HG02840 (cell line): Measurements from ENCODE around the gene TEAD1.

ENCODE experiments used
- ATAC-seq: cut with Tn5 transposase; IDR thresholded peaks from one replicate; pipeline ENCODE4 v1.9.1; 2021; ENCODE audit warnings: mild to moderate bottlenecking, moderate library complexity, moderate number of reproducible peaks; ENCODE audit not compliant: unreplicated experiment, low FRiP score

TEAD1 gene

DNA sequence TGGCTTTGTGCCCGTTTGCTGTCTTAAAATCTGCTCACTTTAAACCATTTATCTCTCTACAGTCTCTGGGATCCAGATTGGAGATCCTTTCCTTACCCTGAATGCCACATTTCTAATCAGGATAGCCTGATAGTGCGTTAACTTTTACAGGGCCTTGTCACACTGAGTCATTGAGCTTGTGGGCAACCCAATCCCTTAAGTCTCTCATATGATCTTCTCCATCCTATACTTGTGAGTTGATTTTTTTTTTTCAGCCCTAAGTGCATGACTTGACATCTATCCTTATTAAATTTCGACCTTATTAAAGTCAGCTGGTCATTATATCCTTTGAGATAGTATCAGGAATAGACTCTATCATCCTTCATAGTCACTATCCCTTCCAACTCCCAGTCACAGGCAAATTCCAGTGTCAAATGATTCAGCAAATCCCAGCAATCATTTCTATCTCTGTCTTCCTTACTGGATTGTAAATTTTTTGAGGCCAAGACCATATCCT lies 57.7 kb downstream of the TEAD1 start:
- no peak for ATAC-seq

GRCh38 chr11:12733091-12733490 lies 58.9 kb downstream of the TEAD1 start:
- ATAC-seq = no peak

DNA sequence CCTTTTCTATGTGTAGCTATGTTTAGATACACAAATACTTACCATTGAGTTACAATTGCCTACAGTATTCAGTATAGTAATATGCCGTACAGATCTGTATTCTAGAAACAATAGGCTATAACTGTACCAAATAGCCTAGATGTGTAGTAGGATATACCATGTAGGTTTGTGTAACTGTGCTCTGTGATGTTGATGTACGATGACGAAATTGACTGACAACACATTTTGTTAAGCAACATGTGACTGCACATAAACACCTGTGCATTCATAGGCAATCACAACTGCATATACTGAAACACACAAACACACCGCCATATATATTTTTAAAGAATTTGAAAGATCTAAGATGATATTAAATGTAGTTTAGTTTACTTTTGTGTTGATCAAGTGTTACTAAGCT lies 60.4 kb downstream of the TEAD1 start:
- no peak for ATAC-seq

- ATAC-seq = no peak
Observed at GRCh38 chr11:12735262-12735661, 61.0 kb downstream of the TEAD1 start.

GRCh38 chr11:12737024-12737423 lies 62.8 kb downstream of the TEAD1 start:
- ATAC-seq = no peak

DNA sequence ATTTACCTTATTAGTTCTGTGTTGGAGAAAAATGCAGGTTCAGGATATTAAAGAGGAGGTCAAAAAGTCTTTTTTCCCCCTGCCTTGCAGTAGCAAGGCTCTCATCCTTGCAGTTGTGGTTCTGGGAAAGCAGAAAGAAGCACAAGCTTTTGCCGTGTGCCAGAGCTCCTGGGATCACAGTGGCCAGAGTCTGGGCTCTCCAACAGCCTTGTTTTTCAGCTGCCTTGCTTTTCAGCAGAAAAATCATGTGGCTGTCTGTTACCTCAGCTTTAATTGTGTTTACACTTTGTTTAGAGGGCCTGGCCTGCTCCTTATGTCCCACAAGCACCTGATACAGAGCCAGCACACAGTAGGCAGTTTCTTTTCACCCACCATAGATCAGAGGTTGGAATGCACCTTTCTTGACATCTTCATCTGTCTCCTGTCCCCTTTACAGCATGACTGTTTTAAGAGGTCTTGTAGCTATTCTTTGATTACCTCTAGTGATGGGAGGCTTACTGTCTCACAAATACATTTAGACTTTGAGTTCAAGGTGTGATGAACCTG lies 67.5 kb downstream of the TEAD1 start:
- ATAC-seq = no peak

- ATAC-seq = no peak
Observed at GRCh38 chr11:12743834-12744449, 69.7 kb downstream of the TEAD1 start.

DNA sequence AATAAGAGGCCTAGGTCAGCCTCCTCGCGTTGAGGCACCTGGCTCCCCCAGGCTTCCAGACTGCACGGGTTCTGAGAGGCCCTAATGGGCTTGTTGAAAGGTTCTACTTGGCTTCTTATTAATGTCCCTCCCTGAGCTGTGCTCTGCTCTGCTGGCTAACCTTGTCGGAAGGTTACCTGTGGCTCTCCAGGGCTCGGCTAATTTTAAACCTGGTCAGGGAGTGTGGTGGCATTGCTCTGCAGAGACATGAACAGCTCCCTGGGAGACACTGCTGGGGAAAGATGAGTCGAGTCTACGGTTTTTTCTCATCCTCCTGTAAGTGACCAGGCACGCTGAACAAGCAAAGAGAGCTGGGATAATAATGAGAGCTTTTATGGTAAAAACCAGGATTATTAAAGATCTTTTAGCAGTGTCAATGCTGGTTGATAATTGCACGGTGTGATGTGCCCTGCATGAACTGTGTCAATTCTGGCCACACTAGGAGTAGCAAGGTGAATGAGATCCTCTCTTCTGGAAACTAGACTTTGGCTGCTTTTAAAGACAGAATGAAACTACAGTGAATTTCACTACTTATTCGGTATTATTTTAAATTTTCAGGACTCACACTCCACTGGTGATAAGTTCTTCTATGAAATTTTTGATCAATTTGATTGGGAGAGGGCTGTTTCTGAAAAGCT lies 70.7 kb downstream of the TEAD1 start:
- no peak for ATAC-seq

DNA sequence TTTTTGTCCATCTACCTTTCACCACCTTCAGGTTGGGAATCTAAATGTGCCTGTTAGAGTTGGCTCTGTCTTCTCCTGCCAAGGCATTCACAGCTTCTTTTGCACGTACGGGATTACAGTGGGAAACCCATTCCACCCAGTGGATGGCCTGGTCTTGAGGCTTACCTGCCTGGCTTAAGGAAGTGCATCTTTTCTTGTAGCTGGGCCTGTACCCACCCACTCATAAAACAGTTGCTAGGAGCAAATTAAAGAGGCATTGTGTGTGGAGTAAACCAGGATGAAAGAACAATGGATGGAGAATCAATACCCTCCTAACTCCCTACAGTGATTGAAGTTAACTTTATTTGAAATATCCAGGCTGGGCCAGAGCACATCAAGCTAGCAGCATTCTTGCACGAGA lies 71.6 kb downstream of the TEAD1 start:
- no peak for ATAC-seq

- no peak for ATAC-seq
Observed at GRCh38 chr11:12746593-12747097, 72.4 kb downstream of the TEAD1 start.

- no peak for ATAC-seq
Observed at GRCh38 chr11:12748561-12748960, 74.3 kb downstream of the TEAD1 start.

DNA sequence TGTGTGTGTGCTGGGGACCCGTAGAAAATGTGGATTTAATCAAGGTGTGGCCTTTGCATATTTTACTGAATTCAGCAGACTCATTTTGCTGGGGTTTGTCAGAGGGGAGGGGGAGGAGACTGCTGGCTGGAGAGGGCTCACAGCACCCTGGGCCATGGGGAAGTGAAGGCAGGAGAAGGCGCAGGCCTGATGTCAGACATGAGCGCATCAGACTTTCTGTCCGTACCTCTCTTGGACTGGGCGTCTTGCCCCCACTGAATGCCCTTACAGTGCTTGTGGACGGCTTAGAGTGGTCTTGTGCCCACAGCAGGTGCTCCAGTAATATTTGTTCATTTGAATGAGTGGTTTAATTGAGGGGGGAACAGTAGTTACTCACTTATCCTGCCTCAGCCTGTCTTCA lies 75.2 kb downstream of the TEAD1 start:
- ATAC-seq = no peak

- no peak for ATAC-seq
Observed at GRCh38 chr11:12750181-12750580, 76.0 kb downstream of the TEAD1 start.

DNA sequence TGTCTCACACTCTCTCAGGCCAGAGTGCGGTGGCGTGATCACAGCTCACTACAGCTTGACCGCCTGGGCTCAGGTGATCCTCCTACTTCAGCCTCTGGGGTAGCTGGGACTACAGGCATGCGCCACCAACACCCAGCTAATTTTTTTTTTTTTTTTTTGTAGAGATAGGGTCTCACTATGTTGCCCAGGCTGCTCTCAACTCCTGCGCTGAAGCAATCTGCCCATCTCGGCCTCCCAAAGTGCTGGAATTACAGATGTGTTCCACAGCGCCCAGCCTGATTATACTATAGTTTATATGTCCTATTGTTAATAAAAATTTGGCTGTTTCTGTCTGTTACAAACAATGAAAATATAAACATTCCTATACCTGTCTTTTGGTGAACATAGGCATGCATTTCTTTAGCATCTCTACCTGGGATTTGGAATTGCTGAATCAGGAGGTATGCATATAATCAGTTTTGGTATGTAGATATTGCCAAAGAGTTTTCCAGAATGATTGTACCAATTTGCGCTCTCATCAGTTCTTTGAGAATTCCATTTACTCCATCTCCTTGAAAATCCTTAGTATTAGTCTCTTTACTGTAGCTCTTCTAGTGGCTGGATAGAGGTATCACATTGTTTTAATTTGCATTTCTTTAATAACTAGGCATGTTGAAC lies 78.8 kb downstream of the TEAD1 start:
- no peak for ATAC-seq

- no peak for ATAC-seq
Observed at GRCh38 chr11:12754021-12754420, 79.8 kb downstream of the TEAD1 start.

DNA sequence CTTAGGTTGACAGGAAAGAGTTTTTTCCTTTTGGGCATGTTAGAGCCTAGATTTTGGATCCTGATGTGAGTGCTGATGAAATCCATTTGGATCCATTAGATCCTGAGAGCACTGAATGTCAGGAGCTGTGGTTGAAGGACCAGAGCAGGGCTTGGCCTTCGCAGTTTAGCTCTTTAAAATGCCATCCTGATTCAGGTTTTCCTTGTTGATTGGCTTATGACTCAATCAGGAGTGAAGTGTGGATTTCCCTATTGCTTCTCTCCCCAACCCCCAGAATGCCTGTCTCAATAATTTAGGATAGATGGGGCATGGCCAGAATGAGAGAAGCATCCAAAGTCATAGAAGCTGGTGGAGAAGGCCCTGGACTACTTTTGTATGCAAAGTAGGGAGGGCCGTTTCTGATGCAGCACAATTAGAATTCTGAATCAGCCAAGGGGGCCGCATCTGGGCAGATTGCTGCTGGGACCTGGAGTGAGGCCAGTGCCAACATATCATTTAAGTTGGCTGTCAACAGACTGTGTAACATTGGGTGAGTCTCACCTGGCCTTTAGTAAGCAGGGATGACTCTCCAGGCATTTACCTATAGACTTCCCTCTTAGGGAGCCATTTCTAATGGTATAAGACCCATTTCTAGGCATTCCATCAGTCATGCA lies 80.5 kb downstream of the TEAD1 start:
- no peak for ATAC-seq

- ATAC-seq = no peak
Observed at GRCh38 chr11:12755510-12756453, 81.6 kb downstream of the TEAD1 start.

- ATAC-seq = no peak
Observed at GRCh38 chr11:12756454-12756806, 82.2 kb downstream of the TEAD1 start.

GRCh38 chr11:12756867-12757266 lies 82.6 kb downstream of the TEAD1 start:
- no peak for ATAC-seq

- no peak for ATAC-seq
Observed at GRCh38 chr11:12757416-12757815, 83.2 kb downstream of the TEAD1 start.
